ENCODE results near the gene ANLN. TPM values are rescaled to one million over a fixed set of nuclear protein-coding genes. Genes with fewer than 3 reads are reported as not detected.

The ANLN gene
- total and polyA plus RNA-seq, 2 experiments from 2014 or later: 26.9 to 66.7 TPM

- Histone ChIP-seq H3K27me3 (ENCODE audit: insufficient read depth) (peaks cover 61% of the 10 kb centered on the region), H3K4me2 (no peak overlapping the region), H2AFZ (no peak overlapping the region), H4K20me1 (replicated peaks; ENCODE audit: insufficient read depth) (no peaks in the 10 kb centered on the region), H3K36me3 (ENCODE audit: insufficient read depth) (no peaks in the 10 kb centered on the region), H3K79me2 (replicated peaks; ENCODE audit: insufficient read depth) (no peaks in the 10 kb centered on the region), H3K27ac (ENCODE audit: low read depth) (no peak overlapping the region), H3K4me1 (ENCODE audit: insufficient read depth) (peaks cover 26% of the 10 kb centered on the region), H3K4me3 (no peak overlapping the region), H3F3A (replicated peaks; ENCODE audit: low read depth) (no peaks in the 10 kb centered on the region), H3K9me2 (ENCODE audit: insufficient read depth) (no peaks in the 10 kb centered on the region)
- no peak for DNase-seq (ENCODE audit: low spot score)
- Mint-ChIP-seq H3K27me3 (ENCODE audit: insufficient read depth, low read depth, poor library complexity) (peaks cover 47% of the 10 kb centered on the region), H3K27ac (no peak overlapping the region), H3K36me3 (ENCODE audit: low read depth) (no peaks in the 10 kb centered on the region), H3K9me3 (no peaks in the 10 kb centered on the region), H3K4me1 (peaks cover 24% of the 10 kb centered on the region), H3K4me3 (no peak overlapping the region)
- ATAC-seq: no peak
- TF ChIP-seq CTCF (conservative IDR thresholded peaks at IDR 0.05; ENCODE audit: low read depth in 2 of 2) (no peak), EZH2 (IDR thresholded peaks at IDR 0.05; ENCODE audit: low read depth, unreplicated experiment) (no peak), EZH2phosphoT487 (IDR thresholded peaks at IDR 0.05; ENCODE audit: unreplicated experiment) (no peak)
These were observed 32.6 kb upstream of the ANLN start for GRCh38 chr7:36357054-36357453.

DNA sequence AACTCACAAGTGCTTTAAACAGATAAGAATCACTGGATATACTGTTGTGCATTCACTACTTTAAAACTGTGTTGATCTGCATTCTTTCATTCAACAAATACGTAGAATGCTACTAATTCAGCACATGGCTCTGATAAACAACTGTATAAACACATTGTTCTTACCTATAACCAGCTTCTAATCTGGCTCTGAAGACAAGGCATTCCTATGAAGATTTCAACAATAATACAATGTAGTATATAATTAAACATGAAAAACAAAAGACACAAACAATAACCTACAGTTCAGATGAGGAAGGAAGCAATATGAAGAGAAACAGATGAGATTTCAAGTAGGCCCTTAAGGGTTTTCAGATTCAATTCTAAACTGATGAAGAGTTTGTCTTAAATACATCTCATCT, 31.1 kb upstream of the ANLN start:
- no peak overlapping the region for H3K4me3 ChIP-seq
- no peaks in the 10 kb centered on the region for H3K79me2 ChIP-seq (replicated peaks; ENCODE audit: insufficient read depth)
- ATAC-seq: no peak
- H3F3A ChIP-seq (replicated peaks; ENCODE audit: low read depth): no peaks in the 10 kb centered on the region
- H3K27ac Mint-ChIP-seq: no peak overlapping the region
- H3K36me3 Mint-ChIP-seq (ENCODE audit: low read depth): no peaks in the 10 kb centered on the region
- H2AFZ ChIP-seq: no peak overlapping the region
- no peaks in the 10 kb centered on the region for H3K9me2 ChIP-seq (ENCODE audit: insufficient read depth)
- no peak overlapping the region for H3K4me3 Mint-ChIP-seq
- DNase-seq (ENCODE audit: low spot score): no peak
- H3K36me3 ChIP-seq (ENCODE audit: insufficient read depth): no peaks in the 10 kb centered on the region
- no peaks in the 10 kb centered on the region for H4K20me1 ChIP-seq (replicated peaks; ENCODE audit: insufficient read depth)
- H3K4me2 ChIP-seq: no peak overlapping the region
- H3K4me1 Mint-ChIP-seq: peaks cover 24% of the 10 kb centered on the region
- peaks cover 77% of the 10 kb centered on the region for H3K27me3 ChIP-seq (ENCODE audit: insufficient read depth)
- peaks cover 62% of the 10 kb centered on the region for H3K27me3 Mint-ChIP-seq (ENCODE audit: insufficient read depth, low read depth, poor library complexity)
- H3K27ac ChIP-seq (ENCODE audit: low read depth): no peak overlapping the region
- no peaks in the 10 kb centered on the region for H3K9me3 Mint-ChIP-seq
- no peak for TF ChIP-seq ZNF331 (CRISPR knock-in tag; IDR thresholded peaks at IDR 0.05; ENCODE audit: low read depth)
- no peak for TF ChIP-seq EZH2 (IDR thresholded peaks at IDR 0.05; ENCODE audit: low read depth, unreplicated experiment)
- TF ChIP-seq STAT1 (IDR thresholded peaks at IDR 0.05; ENCODE audit: unreplicated experiment): no peak
- TF ChIP-seq EZH2phosphoT487 (IDR thresholded peaks at IDR 0.05; ENCODE audit: unreplicated experiment): no peak
- peaks cover 26% of the 10 kb centered on the region for H3K4me1 ChIP-seq (ENCODE audit: insufficient read depth)

DNA sequence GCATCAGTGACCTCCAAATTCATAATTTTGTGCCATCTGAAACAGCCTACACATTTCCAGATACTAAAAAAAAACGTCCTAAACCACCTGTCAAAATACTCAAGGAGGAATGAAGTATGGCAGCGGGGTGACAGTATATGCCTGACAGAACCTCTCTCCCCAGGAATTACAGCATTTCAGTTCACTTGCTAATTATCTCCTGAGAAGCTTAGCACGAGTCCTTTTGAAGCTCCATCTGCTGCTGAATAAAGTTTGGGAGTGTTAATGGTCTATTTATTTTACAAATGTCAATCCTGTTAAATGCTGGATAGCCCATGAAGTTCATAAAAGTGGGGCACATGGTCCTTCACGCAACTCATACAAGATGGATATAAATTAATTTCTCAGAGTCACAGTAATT, 29.4 kb upstream of the ANLN start:
- peaks cover 22% of the 10 kb centered on the region for H3K4me1 Mint-ChIP-seq
- TF ChIP-seq POLR2AphosphoS5 (IDR thresholded peaks at IDR 0.05; ENCODE audit: low read depth) (no peak), CREB1 (CRISPR knock-in tag; IDR thresholded peaks at IDR 0.05; ENCODE audit: low read depth) (no peak), EZH2phosphoT487 (IDR thresholded peaks at IDR 0.05; ENCODE audit: unreplicated experiment) (no peak), NANOG (IDR thresholded peaks at IDR 0.05; ENCODE audit: borderline replicate concordance) (peak; percentile 98)
- TF ChIP-seq, protein P1, sequence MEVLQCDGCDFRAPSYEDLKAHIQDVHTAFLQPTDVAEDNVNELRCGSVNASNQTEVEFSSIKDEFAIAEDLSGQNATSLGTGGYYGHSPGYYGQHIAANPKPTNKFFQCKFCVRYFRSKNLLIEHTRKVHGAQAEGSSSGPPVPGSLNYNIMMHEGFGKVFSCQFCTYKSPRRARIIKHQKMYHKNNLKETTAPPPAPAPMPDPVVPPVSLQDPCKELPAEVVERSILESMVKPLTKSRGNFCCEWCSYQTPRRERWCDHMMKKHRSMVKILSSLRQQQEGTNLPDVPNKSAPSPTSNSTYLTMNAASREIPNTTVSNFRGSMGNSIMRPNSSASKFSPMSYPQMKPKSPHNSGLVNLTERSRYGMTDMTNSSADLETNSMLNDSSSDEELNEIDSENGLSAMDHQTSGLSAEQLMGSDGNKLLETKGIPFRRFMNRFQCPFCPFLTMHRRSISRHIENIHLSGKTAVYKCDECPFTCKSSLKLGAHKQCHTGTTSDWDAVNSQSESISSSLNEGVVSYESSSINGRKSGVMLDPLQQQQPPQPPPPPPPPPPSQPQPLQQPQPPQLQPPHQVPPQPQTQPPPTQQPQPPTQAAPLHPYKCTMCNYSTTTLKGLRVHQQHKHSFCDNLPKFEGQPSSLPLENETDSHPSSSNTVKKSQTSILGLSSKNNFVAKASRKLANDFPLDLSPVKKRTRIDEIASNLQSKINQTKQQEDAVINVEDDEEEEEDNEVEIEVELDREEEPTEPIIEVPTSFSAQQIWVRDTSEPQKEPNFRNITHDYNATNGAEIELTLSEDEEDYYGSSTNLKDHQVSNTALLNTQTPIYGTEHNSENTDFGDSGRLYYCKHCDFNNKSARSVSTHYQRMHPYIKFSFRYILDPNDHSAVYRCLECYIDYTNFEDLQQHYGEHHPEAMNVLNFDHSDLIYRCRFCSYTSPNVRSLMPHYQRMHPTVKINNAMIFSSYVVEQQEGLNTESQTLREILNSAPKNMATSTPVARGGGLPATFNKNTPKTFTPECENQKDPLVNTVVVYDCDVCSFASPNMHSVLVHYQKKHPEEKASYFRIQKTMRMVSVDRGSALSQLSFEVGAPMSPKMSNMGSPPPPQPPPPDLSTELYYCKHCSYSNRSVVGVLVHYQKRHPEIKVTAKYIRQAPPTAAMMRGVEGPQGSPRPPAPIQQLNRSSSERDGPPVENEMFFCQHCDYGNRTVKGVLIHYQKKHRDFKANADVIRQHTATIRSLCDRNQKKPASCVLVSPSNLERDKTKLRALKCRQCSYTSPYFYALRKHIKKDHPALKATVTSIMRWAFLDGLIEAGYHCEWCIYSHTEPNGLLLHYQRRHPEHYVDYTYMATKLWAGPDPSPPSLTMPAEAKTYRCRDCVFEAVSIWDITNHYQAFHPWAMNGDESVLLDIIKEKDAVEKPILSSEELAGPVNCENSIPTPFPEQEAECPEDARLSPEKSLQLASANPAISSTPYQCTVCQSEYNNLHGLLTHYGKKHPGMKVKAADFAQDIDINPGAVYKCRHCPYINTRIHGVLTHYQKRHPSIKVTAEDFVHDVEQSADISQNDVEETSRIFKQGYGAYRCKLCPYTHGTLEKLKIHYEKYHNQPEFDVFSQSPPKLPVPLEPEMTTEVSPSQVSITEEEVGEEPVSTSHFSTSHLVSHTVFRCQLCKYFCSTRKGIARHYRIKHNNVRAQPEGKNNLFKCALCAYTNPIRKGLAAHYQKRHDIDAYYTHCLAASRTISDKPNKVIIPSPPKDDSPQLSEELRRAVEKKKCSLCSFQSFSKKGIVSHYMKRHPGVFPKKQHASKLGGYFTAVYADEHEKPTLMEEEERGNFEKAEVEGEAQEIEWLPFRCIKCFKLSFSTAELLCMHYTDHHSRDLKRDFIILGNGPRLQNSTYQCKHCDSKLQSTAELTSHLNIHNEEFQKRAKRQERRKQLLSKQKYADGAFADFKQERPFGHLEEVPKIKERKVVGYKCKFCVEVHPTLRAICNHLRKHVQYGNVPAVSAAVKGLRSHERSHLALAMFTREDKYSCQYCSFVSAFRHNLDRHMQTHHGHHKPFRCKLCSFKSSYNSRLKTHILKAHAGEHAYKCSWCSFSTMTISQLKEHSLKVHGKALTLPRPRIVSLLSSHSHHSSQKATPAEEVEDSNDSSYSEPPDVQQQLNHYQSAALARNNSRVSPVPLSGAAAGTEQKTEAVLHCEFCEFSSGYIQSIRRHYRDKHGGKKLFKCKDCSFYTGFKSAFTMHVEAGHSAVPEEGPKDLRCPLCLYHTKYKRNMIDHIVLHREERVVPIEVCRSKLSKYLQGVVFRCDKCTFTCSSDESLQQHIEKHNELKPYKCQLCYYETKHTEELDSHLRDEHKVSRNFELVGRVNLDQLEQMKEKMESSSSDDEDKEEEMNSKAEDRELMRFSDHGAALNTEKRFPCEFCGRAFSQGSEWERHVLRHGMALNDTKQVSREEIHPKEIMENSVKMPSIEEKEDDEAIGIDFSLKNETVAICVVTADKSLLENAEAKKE (CRISPR knock-in tag; IDR thresholded peaks at IDR 0.05): no peak
- H3K36me3 ChIP-seq (ENCODE audit: insufficient read depth): no peaks in the 10 kb centered on the region
- H3K4me3 Mint-ChIP-seq: no peak overlapping the region; the same call in 2 of the 3 replicates
- H3K79me2 ChIP-seq (replicated peaks; ENCODE audit: insufficient read depth): no peaks in the 10 kb centered on the region
- peaks cover 93% of the 10 kb centered on the region for H3K27me3 ChIP-seq (ENCODE audit: insufficient read depth)
- peaks cover 76% of the 10 kb centered on the region for H3K27me3 Mint-ChIP-seq (ENCODE audit: insufficient read depth, low read depth, poor library complexity)
- H3K9me3 Mint-ChIP-seq: no peaks in the 10 kb centered on the region
- peak overlapping the region; percentile 12 for H3K4me2 ChIP-seq
- no peak overlapping the region for H2AFZ ChIP-seq
- no peaks in the 10 kb centered on the region for H3K36me3 Mint-ChIP-seq (ENCODE audit: low read depth)
- H3K27ac ChIP-seq (ENCODE audit: low read depth): no peak overlapping the region
- ATAC-seq: peak; percentile 96
- DNase-seq (ENCODE audit: low spot score): peak; percentile 64
- H3K4me3 ChIP-seq: no peak overlapping the region
- no peaks in the 10 kb centered on the region; the same call in 1 of the 2 replicates for H4K20me1 ChIP-seq (replicated peaks; ENCODE audit: insufficient read depth)
- H3K4me1 ChIP-seq (ENCODE audit: insufficient read depth): peaks cover 26% of the 10 kb centered on the region
- no peaks in the 10 kb centered on the region for H3F3A ChIP-seq (replicated peaks; ENCODE audit: low read depth)
- H3K27ac Mint-ChIP-seq: no peak overlapping the region
- H3K9me2 ChIP-seq (ENCODE audit: insufficient read depth): no peaks in the 10 kb centered on the region
